Neural cell (in vitro differentiated cells): ENCODE measurements around the gene TIGD6. TPM values are rescaled to one million over a fixed set of nuclear protein-coding genes. Genes with fewer than 3 reads are reported as not detected.
"Not testable (repeated sequence)": the region's sequence is repeated elsewhere in the genome, so short reads cannot be mapped to it uniquely, and the experiment has no call there.

ENCODE experiments used
- H2AFZ ChIP-seq: fragments of 200-600, 300-800 bp; sonication (generic), shearing (Covaris generic); 2 replicates; pipeline ENCODE4 v1.6.0; 2014; ENCODE audit warnings: low read depth, mild to moderate bottlenecking, antibody characterized with exemption, low read length, moderate library complexity
- H3F3A ChIP-seq: fragments of 200-600 bp; shearing (Covaris generic); 2 replicates; pipeline ENCODE4 v1.6.1; 2016; ENCODE audit warnings: mild to moderate bottlenecking, moderate library complexity, mixed read lengths, antibody characterized with exemption, low read length; ENCODE audit not compliant: insufficient read depth, poor library complexity, severe bottlenecking
- H3K27ac ChIP-seq: fragments of 200-600, 300-800 bp; sonication (generic), shearing (Covaris generic); 2 replicates; pipeline ENCODE4 v1.5.1; 2014; ENCODE audit warnings: mild to moderate bottlenecking, low read length, moderate library complexity
- H3K27me3 ChIP-seq: fragments of 300-800, 200-600 bp; sonication (generic), shearing (Covaris generic); 2 replicates; pipeline ENCODE4 v1.6.0; 2014; ENCODE audit warnings: mild to moderate bottlenecking, low read depth, low read length, moderate library complexity; ENCODE audit not compliant: insufficient read depth
- H3K36me3 ChIP-seq: fragments of 300-800, 200-600 bp; sonication (generic), shearing (Covaris generic); 2 replicates; pipeline ENCODE4 v1.5.1; 2014; ENCODE audit warnings: mild to moderate bottlenecking, antibody characterized with exemption, low read length, moderate library complexity; ENCODE audit not compliant: insufficient read depth
- H3K4me2 ChIP-seq: fragments of 300-800, 200-600 bp; sonication (generic), shearing (Covaris generic); 2 replicates; pipeline ENCODE4 v1.6.0; 2014; ENCODE audit warnings: mild to moderate bottlenecking, low read length
- H3K4me3 ChIP-seq: fragments of 300-800, 200-600 bp; sonication (generic), shearing (Covaris generic); 2 replicates; pipeline ENCODE4 v1.5.1; 2014; ENCODE audit warnings: mild to moderate bottlenecking, low read length, moderate library complexity
- H3K79me2 ChIP-seq: fragments of 200-600 bp; shearing (Covaris generic); replicated peaks from 2 replicates; pipeline ENCODE4 v1.6.0; 2014; ENCODE audit warnings: mild to moderate bottlenecking, low read length, moderate library complexity; ENCODE audit not compliant: insufficient read depth
- H3K9ac ChIP-seq: fragments of 300-800, 200-600 bp; sonication (generic), shearing (Covaris generic); 2 replicates; pipeline ENCODE4 v1.6.1; 2016; ENCODE audit warnings: mild to moderate bottlenecking, low read length, mixed read lengths
- H3K9me2 ChIP-seq: fragments of 200-600 bp; shearing (Covaris generic); 2 replicates; pipeline ENCODE4 v1.6.1; 2016; ENCODE audit warnings: mild to moderate bottlenecking, low read length, mixed read lengths; ENCODE audit not compliant: insufficient read depth
- H3K9me3 ChIP-seq: fragments of 200-600, 300-800 bp; sonication (generic), shearing (Covaris generic); 2 replicates; pipeline ENCODE4 v1.6.1; 2016; ENCODE audit warnings: mild to moderate bottlenecking, mixed run types, low read length, moderate library complexity, mixed read lengths
- H4K20me1 ChIP-seq: fragments of 200-600 bp; shearing (Covaris generic); 2 replicates; pipeline ENCODE4 v1.6.1; 2016; ENCODE audit warnings: mild to moderate bottlenecking, mixed run types; ENCODE audit not compliant: insufficient read depth
- CTCF ChIP-seq: fragments of 450-650 bp; IDR thresholded peaks from 2 replicates; pipeline ENCODE4 v1.5.1; 2014; ENCODE audit warnings: antibody characterized with exemption, mild to moderate bottlenecking, moderate library complexity; ENCODE audit not compliant: poor library complexity, severe bottlenecking
- EP300 ChIP-seq: fragments of 450-650 bp; conservative IDR thresholded peaks from 2 replicates; pipeline ENCODE4 v1.6.1; 2014; ENCODE audit warnings: antibody characterized with exemption, mild to moderate bottlenecking, moderate library complexity; ENCODE audit not compliant: poor library complexity, severe bottlenecking
- EZH2 ChIP-seq: fragments of 200-600, 300-800 bp; shearing (Covaris generic), sonication (generic); IDR thresholded peaks from 2 replicates; pipeline ENCODE4 v1.6.1; 2014; ENCODE audit warnings: antibody characterized with exemption, low read length, borderline replicate concordance, mild to moderate bottlenecking; ENCODE audit not compliant: insufficient read depth, poor library complexity, severe bottlenecking
- MXI1 ChIP-seq: fragments of 450-650 bp; conservative IDR thresholded peaks from 2 replicates; pipeline ENCODE4 v1.6.1; 2014; ENCODE audit warnings: antibody characterized with exemption, mild to moderate bottlenecking; ENCODE audit not compliant: poor library complexity, severe bottlenecking
- POLR2AphosphoS5 ChIP-seq: IDR thresholded peaks from 2 replicates; pipeline ENCODE4 v1.6.1; 2012
- RAD21 ChIP-seq: fragments of 450-650 bp; conservative IDR thresholded peaks from 2 replicates; pipeline ENCODE4 v1.6.1; 2014; ENCODE audit warnings: antibody characterized with exemption, mild to moderate bottlenecking, moderate library complexity
- SMC3 ChIP-seq: fragments of 450-650 bp; conservative IDR thresholded peaks from 2 replicates; pipeline ENCODE4 v1.6.1; 2014; ENCODE audit warnings: antibody characterized with exemption, mild to moderate bottlenecking, moderate library complexity; ENCODE audit not compliant: poor library complexity
- TAF1 ChIP-seq: IDR thresholded peaks from 2 replicates; pipeline ENCODE4 v1.6.1; 2012; ENCODE audit warnings: low read depth
- polyA plus RNA-seq: library from polyadenylated mRNA; depleted of rRNA; stranded (reverse); fragments of >200 nt; gene quantifications from 2 replicates; pipeline ENCODE4 v1.2.3, GENCODE V29; 2014
- TF ChIP-seq, protein P1 (sequence below): IDR thresholded peaks from 2 replicates; pipeline ENCODE4 v1.6.1; 2012; ENCODE audit warnings: borderline replicate concordance

Gene TIGD6
- polyA plus RNA-seq, 1 donor from 2014 or later: 6.5 TPM

- H2AFZ ChIP-seq: no peak overlapping the region
- no peak overlapping the region for H3K27ac ChIP-seq
- TF ChIP-seq MXI1 (no peak), POLR2AphosphoS5 (no peak), EP300 (no peak), EZH2 (no peak), RAD21 (no peak), SMC3 (no peak), TAF1 (no peak), CTCF (no peak)
- TF ChIP-seq, protein P1, sequence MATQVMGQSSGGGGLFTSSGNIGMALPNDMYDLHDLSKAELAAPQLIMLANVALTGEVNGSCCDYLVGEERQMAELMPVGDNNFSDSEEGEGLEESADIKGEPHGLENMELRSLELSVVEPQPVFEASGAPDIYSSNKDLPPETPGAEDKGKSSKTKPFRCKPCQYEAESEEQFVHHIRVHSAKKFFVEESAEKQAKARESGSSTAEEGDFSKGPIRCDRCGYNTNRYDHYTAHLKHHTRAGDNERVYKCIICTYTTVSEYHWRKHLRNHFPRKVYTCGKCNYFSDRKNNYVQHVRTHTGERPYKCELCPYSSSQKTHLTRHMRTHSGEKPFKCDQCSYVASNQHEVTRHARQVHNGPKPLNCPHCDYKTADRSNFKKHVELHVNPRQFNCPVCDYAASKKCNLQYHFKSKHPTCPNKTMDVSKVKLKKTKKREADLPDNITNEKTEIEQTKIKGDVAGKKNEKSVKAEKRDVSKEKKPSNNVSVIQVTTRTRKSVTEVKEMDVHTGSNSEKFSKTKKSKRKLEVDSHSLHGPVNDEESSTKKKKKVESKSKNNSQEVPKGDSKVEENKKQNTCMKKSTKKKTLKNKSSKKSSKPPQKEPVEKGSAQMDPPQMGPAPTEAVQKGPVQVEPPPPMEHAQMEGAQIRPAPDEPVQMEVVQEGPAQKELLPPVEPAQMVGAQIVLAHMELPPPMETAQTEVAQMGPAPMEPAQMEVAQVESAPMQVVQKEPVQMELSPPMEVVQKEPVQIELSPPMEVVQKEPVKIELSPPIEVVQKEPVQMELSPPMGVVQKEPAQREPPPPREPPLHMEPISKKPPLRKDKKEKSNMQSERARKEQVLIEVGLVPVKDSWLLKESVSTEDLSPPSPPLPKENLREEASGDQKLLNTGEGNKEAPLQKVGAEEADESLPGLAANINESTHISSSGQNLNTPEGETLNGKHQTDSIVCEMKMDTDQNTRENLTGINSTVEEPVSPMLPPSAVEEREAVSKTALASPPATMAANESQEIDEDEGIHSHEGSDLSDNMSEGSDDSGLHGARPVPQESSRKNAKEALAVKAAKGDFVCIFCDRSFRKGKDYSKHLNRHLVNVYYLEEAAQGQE: no peak
- H3K9me2 ChIP-seq: no peaks in the 10 kb centered on the region
- no peaks in the 10 kb centered on the region for H3K27me3 ChIP-seq
- no peak overlapping the region for H3K9ac ChIP-seq
- H3K4me3 ChIP-seq: no peak overlapping the region
- no peaks in the 10 kb centered on the region for H3K79me2 ChIP-seq
- no peaks in the 10 kb centered on the region for H4K20me1 ChIP-seq
- peaks cover 19% of the 10 kb centered on the region for H3K36me3 ChIP-seq
- H3F3A ChIP-seq: no peaks in the 10 kb centered on the region
- H3K4me2 ChIP-seq: no peak overlapping the region
- no peaks in the 10 kb centered on the region for H3K9me3 ChIP-seq
Observed at GRCh38 chr5:150034662-150035061, 34.2 kb upstream of the TIGD6 start.

DNA sequence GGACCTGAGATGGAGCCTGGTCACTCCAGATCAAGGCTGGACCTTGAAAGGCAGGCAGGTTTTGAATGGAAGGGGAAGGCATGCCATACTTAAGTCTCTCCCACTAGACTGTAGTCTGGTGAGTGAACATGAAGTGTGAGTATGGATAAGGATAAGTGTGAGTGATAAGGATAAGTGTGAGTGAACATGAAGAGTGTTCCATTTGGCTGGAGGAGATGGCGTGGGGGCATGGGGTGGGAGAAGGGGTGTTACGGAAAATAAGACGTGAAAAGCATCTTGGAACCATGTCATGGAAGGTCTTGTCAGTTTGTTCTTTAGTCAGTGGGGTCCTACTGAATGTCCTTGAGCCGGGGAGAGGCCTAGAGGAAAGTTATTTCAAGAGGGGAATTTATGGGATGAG, 32.9 kb upstream of the TIGD6 start:
- no peak for TF ChIP-seq CTCF
- no peak for TF ChIP-seq MXI1
- no peak for TF ChIP-seq EP300

DNA sequence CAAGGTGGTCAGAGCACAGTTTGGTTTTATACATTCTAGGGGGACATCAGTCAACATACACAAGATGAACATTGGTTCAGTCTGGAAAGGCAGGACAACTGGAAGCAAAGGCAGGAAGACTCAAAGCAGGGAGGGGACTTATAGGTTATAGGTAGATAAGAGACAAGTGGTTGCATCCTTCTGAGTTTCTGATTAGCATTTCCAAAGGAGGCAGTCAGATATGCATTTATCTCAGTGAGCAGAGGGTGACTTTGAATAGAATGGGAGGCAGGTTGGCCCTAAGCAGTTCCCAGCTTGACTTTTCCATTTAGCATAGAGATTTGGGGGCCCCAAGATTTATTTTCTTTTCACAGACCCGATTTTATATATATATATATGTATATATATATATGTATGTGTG, 27.6 kb upstream of the TIGD6 start:
- H3K79me2 ChIP-seq, H3K4me3 ChIP-seq, H3K4me2 ChIP-seq, H3K36me3 ChIP-seq, H3F3A ChIP-seq, H3K27me3 ChIP-seq, H2AFZ ChIP-seq, H3K9me3 ChIP-seq, H3K9ac ChIP-seq, H3K9me2 ChIP-seq, H3K27ac ChIP-seq, H4K20me1 ChIP-seq: not testable (repeated sequence)

More for the DNA sequence above, 32.9 kb upstream of the TIGD6 start:
- no peaks in the 10 kb centered on the region for H3K9me3 ChIP-seq
- no peak overlapping the region for H3K9ac ChIP-seq
- H4K20me1 ChIP-seq: no peaks in the 10 kb centered on the region
- peaks cover 16% of the 10 kb centered on the region for H3K36me3 ChIP-seq
- no peak overlapping the region for H2AFZ ChIP-seq
- no peaks in the 10 kb centered on the region for H3K27me3 ChIP-seq
- H3K4me3 ChIP-seq: no peak overlapping the region
- no peaks in the 10 kb centered on the region for H3K9me2 ChIP-seq
- no peaks in the 10 kb centered on the region for H3K79me2 ChIP-seq
- H3F3A ChIP-seq: no peaks in the 10 kb centered on the region
- H3K27ac ChIP-seq: no peak overlapping the region
- no peak overlapping the region for H3K4me2 ChIP-seq
